ENCODE data around the gene CLEC16A. TPM values are rescaled to one million over a fixed set of nuclear protein-coding genes. Genes with fewer than 3 reads are reported as not detected.

The CLEC16A gene
- total RNA-seq, 4 donors from 2014 or later = 29.5 to 58.8 (median 48.4) TPM

DNA sequence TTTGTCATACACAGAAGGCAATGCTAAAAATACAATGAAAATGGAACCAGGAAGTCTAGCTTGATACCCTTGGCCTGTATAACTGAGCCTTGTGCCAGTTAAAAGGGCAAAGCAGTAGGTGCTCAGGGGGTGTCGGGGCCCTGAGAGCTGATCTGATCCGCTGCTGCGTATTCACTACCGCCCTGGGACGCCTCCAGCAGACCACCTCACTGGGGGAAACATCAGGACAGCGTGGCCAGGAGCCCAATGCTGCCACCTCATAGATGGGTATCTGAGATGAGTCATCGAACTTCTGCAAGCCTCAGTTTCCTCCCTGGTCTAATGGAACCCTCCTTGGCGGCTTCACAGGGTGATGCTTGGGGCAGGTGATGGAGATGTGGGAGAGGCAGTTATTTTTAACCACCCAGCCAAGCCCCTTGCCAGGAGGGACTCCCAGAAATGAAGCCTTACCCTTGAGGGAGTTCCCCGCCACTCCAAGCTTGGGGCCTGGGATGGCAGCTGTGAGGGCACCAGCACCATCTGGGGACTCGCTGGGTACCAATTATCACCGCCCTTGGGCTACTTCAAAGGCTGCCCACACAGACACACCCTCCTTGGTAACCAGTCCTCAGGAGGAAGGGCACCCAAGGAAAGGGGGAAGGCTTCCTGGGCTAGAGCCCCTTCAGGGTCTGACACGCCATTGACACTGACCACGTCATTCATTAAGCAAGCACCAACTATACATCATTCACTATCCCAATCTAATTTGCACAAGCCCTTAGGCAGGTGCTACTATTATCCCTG is 9.8 kb upstream of the CLEC16A start:
- intact Hi-C loops (cut with DNase I) = no loop called here
- H3K27me3 ChIP-seq = no peaks in the 10 kb centered on the region
- no peak overlapping the region for H3K27ac ChIP-seq

DNA sequence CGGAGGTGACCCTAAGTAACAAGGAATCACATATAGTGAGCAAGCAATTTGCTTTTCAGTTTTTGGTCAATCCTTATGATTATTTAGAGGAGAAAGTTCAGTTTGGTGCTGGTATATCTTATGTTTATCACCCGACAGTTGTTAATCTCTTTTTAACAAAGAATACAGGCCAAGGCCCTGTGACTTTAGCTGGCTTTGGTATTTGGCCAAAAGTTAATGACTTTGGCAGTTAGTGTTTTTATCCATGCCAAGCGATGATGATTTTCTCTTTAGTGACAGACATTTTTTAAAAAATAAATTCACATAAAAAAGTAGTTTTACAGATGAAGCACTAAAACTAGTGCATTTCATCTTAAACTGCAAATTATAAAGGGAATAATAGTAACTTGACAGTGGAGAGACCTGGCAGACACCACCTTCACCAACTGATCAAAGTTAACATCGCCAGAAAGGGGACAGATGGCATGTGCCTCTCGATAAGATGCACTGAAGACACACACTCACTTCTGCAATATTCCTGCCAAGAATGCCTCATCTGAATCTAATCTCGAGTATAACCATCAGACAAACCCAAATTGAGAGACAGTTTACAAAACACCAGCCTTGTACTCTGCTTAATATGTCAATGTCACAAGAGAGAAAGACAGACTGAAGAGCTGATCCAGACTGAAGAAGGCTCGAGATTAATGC is 9.0 kb upstream of the CLEC16A start:
- Histone ChIP-seq H3K4me3 (replicated peaks in 1 of 3) (no peak overlapping the region), H3K4me1 (peaks cover 44 to 53% of the 10 kb centered on the region in 2 donors), H3K9me3 (no peaks in the 10 kb centered on the region), H3K27me3 (no peaks in the 10 kb centered on the region), H3K27ac (no peak overlapping the region), H3K36me3 (peaks cover 0 to 4% of the 10 kb centered on the region in 2 donors)
- 54 to 69% methylated on average over 7 of the region's 7 CpGs for WGBS, 2 donors
- no peak for DNase-seq
- intact Hi-C loops (cut with DNase I) = no loop called here
- TF ChIP-seq, protein P1, sequence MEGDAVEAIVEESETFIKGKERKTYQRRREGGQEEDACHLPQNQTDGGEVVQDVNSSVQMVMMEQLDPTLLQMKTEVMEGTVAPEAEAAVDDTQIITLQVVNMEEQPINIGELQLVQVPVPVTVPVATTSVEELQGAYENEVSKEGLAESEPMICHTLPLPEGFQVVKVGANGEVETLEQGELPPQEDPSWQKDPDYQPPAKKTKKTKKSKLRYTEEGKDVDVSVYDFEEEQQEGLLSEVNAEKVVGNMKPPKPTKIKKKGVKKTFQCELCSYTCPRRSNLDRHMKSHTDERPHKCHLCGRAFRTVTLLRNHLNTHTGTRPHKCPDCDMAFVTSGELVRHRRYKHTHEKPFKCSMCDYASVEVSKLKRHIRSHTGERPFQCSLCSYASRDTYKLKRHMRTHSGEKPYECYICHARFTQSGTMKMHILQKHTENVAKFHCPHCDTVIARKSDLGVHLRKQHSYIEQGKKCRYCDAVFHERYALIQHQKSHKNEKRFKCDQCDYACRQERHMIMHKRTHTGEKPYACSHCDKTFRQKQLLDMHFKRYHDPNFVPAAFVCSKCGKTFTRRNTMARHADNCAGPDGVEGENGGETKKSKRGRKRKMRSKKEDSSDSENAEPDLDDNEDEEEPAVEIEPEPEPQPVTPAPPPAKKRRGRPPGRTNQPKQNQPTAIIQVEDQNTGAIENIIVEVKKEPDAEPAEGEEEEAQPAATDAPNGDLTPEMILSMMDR (IDR thresholded peaks at IDR 0.05) = no peak

More for the DNA sequence above, 9.8 kb upstream of the CLEC16A start:
- Histone ChIP-seq H3K4me1 (peaks cover 36 to 50% of the 10 kb centered on the region in 2 donors), H3K36me3 (peaks cover 0 to 4% of the 10 kb centered on the region in 2 donors), H3K4me3 (replicated peaks in 1 of 3) (no peak overlapping the region), H3K9me3 (no peaks in the 10 kb centered on the region)
- DNase-seq = no peak
- TF ChIP-seq, protein P1 (IDR thresholded peaks at IDR 0.05) = no peak
- no peak for TF ChIP-seq POLR2A (IDR thresholded peaks at IDR 0.05)
- 96% methylated on average over 12 to 13 of the region's 13 CpGs for WGBS, 2 donors

DNA sequence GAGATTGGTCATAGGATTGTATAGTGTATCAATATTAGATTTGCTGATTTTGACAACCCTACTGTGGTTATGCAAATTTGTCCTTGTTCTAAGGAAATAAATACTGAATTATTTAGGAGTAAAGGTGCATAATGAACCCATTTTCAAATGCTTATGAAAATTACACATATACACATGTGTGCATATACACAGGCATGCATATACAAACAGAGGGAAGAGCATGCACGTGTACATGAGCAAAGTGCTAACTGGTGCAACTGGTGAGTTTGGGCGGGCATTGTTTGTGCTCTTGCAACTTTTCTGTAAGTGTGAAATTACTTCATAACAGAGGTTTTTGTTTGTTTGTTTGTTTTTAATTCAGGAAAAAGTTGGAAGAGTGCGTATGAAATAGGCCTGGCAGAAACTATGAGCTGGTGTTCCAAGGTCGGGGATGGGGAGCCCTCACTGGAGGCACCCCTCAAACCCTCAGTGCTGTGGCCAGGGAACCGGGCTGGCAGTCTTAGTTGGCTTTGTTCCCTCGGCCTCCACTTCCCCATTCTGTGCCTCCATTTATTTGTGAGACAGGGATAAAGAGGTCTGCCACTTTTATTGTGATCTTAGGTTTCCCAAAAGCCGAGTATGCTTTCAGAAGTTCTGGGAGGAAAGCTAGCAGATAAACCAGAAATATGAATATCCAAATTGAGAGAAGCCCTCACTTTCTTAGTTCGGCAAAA is 7.9 kb upstream of the CLEC16A start:
- H3K4me1 ChIP-seq = peaks cover 55 to 61% of the 10 kb centered on the region in 2 donors
- TF ChIP-seq POLR2A (IDR thresholded peaks at IDR 0.05) = no peak
- no peaks in the 10 kb centered on the region for H3K27me3 ChIP-seq
- DNase-seq = no peak
- 61 to 74% methylated on average over 8 of the region's 8 CpGs for WGBS, 2 donors
- H3K27ac ChIP-seq = peak overlapping the region in 1 of 3 donors; percentile 48
- H3K9me3 ChIP-seq = no peaks in the 10 kb centered on the region
- peaks cover 0 to 4% of the 10 kb centered on the region in 2 donors for H3K36me3 ChIP-seq
- no peak overlapping the region for H3K4me3 ChIP-seq (replicated peaks in 1 of 3)
- intact Hi-C loops (cut with DNase I) = no loop called here

DNA sequence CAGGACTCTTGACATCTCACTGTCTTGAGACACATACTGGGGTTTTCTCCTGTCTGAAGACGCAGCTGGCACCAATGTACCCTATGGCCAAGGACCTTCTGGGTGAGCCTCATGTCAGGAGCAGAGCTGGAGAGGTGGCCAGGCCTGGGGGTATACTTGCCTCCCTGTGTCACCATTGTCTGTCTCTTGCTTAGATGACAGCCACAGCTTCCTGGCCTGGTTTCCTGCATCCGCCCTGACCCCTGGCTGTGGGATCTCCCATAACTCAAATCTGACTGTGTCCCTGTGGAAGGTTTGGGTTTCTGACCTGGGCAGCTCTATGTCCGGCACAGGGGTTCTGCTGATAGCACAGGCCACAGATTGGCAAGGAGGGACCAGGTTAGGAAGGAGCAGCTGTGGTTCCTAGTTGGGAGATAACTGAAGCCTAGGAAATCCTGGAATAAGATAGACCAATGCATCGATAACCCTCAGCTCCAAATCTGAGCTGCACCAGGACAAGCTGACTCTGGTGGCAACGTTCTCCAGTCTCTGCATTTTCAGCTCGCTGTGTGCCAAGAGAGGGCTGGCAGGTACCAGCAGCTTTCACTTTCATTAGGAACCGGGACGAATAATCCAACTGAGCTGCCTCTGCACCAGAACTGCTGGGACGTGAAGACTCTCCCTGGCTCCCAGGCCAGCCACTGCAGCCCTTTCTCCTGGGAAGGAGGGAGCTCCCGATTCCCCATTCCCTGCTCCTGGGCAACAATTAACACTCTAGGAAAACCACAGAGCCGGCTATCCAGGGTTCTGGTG is 7.1 kb upstream of the CLEC16A start:
- TF ChIP-seq, protein P1 (IDR thresholded peaks at IDR 0.05) = no peak
- no peak for TF ChIP-seq POLR2A (IDR thresholded peaks at IDR 0.05)
- WGBS, 2 donors = 15 to 25% methylated on average over 7 to 11 of the region's 11 CpGs
- Histone ChIP-seq H3K27ac (peak overlapping the region; percentile 48 to 70 (median 62)), H3K27me3 (no peaks in the 10 kb centered on the region), H3K36me3 (peaks cover 0 to 4% of the 10 kb centered on the region in 2 donors), H3K9me3 (no peaks in the 10 kb centered on the region), H3K4me3 (replicated peaks in 1 of 3) (no peak overlapping the region), H3K4me1 (peaks cover 56 to 61% of the 10 kb centered on the region in 2 donors)
- DNase-seq = peak; percentile 72 to 82
- intact Hi-C loops (cut with DNase I) = no loop called here

DNA sequence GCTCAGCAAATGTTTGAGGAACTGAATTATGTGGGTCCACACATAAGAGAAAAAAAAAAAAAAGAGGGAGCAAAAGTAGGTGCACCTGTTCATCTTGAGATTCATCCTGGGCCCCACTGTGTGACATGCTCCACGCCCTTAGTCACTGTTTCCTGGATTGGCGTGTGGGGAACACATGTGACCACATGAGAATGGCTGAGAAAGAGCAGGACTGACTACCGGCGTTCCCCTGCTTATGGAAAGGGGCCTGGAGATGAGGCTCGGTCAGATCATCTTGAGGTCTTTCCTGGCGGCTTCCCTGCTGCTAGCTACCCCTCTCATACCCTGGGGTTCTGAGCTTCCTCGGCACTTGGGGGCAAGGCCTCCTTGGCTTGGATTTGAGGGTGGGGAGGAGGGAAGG is 6.0 kb upstream of the CLEC16A start:
- no peak for TF ChIP-seq POLR2A (IDR thresholded peaks at IDR 0.05)
- TF ChIP-seq, protein P1 (IDR thresholded peaks at IDR 0.05) = no peak
- H3K27me3 ChIP-seq = no peaks in the 10 kb centered on the region
- H3K4me1 ChIP-seq = peaks cover 62 to 69% of the 10 kb centered on the region in 2 donors
- 77 to 82% methylated on average over 6 to 7 of the region's 7 CpGs for WGBS, 2 donors
- no peaks in the 10 kb centered on the region for H3K9me3 ChIP-seq
- no peak overlapping the region for H3K4me3 ChIP-seq (replicated peaks in 1 of 3)
- intact Hi-C loops (cut with DNase I) = no loop called here
- peak overlapping the region in 2 of 3 donors; percentile 48 to 53 for H3K27ac ChIP-seq
- DNase-seq = no peak
- H3K36me3 ChIP-seq = peaks cover 0 to 3% of the 10 kb centered on the region in 2 donors

Data from thyroid gland (tissue), 4 donors.